Progenitor cell of endocrine pancreas (in vitro differentiated cells): Measurements from ENCODE around the gene TRIM8. TPM values are rescaled to one million over a fixed set of nuclear protein-coding genes. Genes with fewer than 3 reads are reported as not detected.

Source experiments
- DNase-seq: peaks from one replicate; pipeline ENCODE4 v3.0.0; 2021; ENCODE audit warnings: low spot score; ENCODE audit not compliant: unreplicated experiment
- H3K27ac Mint-ChIP-seq: 2 replicates; pipeline ENCODE4 v1.8.0; 2021; ENCODE audit warnings: mild to moderate bottlenecking, moderate library complexity, mixed read lengths
- H3K27me3 Mint-ChIP-seq: 2 replicates; pipeline ENCODE4 v1.8.0; 2021; ENCODE audit warnings: mixed read lengths
- H3K36me3 Mint-ChIP-seq: 2 replicates; pipeline ENCODE4 v1.8.0; 2022; ENCODE audit warnings: mixed read lengths; ENCODE audit not compliant: insufficient read depth
- H3K4me1 Mint-ChIP-seq: 2 replicates; pipeline ENCODE4 v1.8.0; 2021; ENCODE audit warnings: low read depth, mixed read lengths
- H3K4me3 Mint-ChIP-seq: 2 replicates; pipeline ENCODE4 v1.8.0; 2021; ENCODE audit warnings: low read depth, mild to moderate bottlenecking, moderate library complexity, mixed read lengths
- H3K9me3 Mint-ChIP-seq: 2 replicates; pipeline ENCODE4 v1.8.0; 2021; ENCODE audit warnings: low read depth, mixed read lengths
- CTCF ChIP-seq: fragments of 200-600 bp; sonication (generic); IDR thresholded peaks from one replicate; pipeline ENCODE4 v1.5.0; 2021; ENCODE audit warnings: antibody characterized with exemption, mild to moderate bottlenecking; ENCODE audit not compliant: unreplicated experiment
- total RNA-seq: library from RNA; stranded (reverse); gene quantifications from 2 replicates; pipeline ENCODE4 v1.2.1, GENCODE V29; 2021

TRIM8 gene
- total RNA-seq, 1 donor from 2014 or later = 66.1 TPM

DNA sequence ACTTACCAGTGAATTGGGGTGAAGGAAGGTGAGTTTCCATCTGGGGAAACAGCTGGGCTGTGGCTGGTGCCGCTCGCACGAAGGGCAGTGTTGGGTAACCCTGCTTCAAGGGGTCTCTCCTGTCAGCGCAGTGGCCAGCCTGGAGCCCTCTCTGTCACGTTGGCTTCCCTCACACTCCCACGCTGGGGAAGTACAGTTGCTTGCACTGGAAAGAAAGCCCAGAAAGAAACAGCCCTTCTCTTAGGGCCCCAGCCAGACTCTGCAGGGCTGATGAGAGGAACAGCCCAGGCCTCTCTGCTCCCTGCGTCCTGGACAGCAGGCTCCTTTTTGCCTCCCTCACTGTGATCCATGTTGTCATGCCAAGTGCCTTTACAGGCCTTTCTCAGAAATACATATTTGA, 40.3 kb upstream of the TRIM8 start:
- H3K27ac Mint-ChIP-seq = no peak overlapping the region
- peaks cover 15% of the 10 kb centered on the region for H3K4me1 Mint-ChIP-seq
- no peaks in the 10 kb centered on the region for H3K9me3 Mint-ChIP-seq
- H3K27me3 Mint-ChIP-seq = no peaks in the 10 kb centered on the region
- no peak for TF ChIP-seq CTCF
- H3K36me3 Mint-ChIP-seq = peaks cover 13% of the 10 kb centered on the region
- H3K4me3 Mint-ChIP-seq = no peak overlapping the region
- DNase-seq = no peak

DNA sequence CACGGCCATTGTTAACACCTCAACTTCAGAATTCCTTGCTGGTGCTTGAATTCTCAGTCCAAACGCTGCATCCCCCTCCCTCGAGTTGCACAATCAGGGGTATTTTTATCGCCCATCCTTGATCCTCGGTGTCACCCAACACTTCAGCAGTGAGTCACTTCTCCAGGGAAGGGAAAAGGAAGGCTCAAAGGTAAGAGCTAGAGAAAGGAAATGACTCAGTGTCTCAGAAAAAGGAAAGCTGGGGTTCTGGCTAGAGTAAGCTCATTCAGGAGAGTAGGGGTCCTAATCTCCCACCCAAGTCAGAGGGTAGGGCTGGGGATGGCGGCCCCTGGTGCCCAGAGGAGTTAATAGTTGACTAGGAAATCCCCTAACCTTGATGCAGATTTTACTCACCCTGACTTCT, 39.8 kb upstream of the TRIM8 start:
- Mint-ChIP-seq H3K27me3 (no peaks in the 10 kb centered on the region), H3K4me1 (peaks cover 10% of the 10 kb centered on the region), H3K27ac (peak overlapping the region; percentile 80), H3K36me3 (peaks cover 10% of the 10 kb centered on the region), H3K9me3 (no peaks in the 10 kb centered on the region), H3K4me3 (no peak overlapping the region)
- DNase-seq = no peak
- no peak for TF ChIP-seq CTCF

GRCh38 chr10:102605712-102606111, 38.6 kb upstream of the TRIM8 start:
- H3K9me3 Mint-ChIP-seq = no peaks in the 10 kb centered on the region
- no peak overlapping the region for H3K27ac Mint-ChIP-seq
- TF ChIP-seq CTCF = no peak
- H3K36me3 Mint-ChIP-seq = peaks cover 9% of the 10 kb centered on the region
- no peak for DNase-seq
- H3K4me3 Mint-ChIP-seq = no peak overlapping the region
- H3K27me3 Mint-ChIP-seq = no peaks in the 10 kb centered on the region
- H3K4me1 Mint-ChIP-seq = peaks cover 4% of the 10 kb centered on the region

DNA sequence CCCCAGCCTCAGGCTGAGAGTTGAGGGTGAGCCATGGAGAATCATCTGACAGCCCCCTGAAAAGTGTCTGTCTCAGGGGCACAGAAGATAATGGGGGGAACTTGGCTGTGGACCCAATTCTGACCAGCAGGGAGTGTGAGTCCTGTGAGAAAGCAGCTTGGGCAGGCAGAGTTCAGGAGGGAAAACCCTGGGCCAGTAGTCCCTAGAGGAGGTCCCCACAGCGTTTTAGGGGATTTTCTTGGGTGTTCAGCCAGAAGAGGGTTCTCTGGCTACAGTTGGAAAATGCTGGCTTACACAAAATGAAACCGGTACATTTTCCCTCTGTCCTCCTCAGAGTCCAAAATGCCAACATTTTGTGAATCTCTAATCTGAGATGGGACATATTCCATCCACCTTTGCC, 35.8 kb upstream of the TRIM8 start:
- peaks cover 10% of the 10 kb centered on the region for H3K36me3 Mint-ChIP-seq
- H3K9me3 Mint-ChIP-seq = no peaks in the 10 kb centered on the region
- no peaks in the 10 kb centered on the region for H3K27me3 Mint-ChIP-seq
- no peak for DNase-seq
- no peak overlapping the region for H3K4me3 Mint-ChIP-seq
- H3K27ac Mint-ChIP-seq = no peak overlapping the region
- no peak for TF ChIP-seq CTCF
- H3K4me1 Mint-ChIP-seq = peaks cover 20% of the 10 kb centered on the region

GRCh38 chr10:102610441-102610887, 33.8 kb upstream of the TRIM8 start:
- Mint-ChIP-seq H3K4me3 (no peak overlapping the region), H3K36me3 (peaks cover 7% of the 10 kb centered on the region), H3K9me3 (no peaks in the 10 kb centered on the region), H3K27me3 (no peaks in the 10 kb centered on the region), H3K4me1 (peaks cover 20% of the 10 kb centered on the region), H3K27ac (peak overlapping the region; percentile 37)
- TF ChIP-seq CTCF = no peak
- DNase-seq = no peak
